ENCODE results near the gene SPPL2C.

DNA sequence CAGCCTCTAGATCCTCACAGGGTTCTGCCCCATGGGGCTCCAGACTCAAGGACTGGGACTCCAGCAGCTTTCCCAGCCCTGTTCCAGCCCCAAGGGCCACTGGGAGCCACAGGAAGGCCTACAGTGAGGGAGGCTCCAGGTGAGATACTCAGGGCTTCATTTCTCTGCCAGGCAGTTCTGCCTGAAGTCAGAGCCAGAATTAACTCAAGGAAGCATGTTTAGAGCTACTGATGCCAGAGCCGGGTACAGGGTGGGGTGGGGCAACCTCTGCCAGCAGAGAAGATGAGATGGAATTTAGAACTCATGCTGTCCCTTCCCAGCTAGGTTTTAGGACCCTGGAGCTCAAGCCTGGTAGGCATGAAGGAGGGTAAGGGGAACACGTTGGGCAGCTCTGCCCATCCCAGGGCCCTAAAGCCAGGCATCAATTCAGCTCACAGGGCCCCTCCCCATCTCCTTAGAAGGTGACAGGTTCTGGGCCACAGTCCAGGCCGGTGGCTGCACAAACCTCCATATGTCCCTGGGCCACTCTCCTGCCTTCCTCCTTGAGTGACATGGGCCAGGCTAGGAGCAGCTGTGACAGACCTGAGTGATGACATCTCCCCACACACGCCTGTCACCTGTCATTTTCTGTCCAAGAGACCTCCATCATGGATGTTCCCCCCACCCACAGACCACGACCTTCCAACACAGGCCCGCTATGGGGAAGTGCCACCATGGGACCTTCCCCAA, 24.5 kb upstream of the SPPL2C start:
- TF ChIP-seq POLR2AphosphoS5 (IDR thresholded peaks at IDR 0.05) (no peak), POLR2A (IDR thresholded peaks at IDR 0.05) (no peak)

All from gastroesophageal sphincter (tissue), 2 donors.